HEK293 (cell line): ENCODE measurements around the gene VCL.
A peak's percentile ranks its signal among the peaks of the same experiment; 100 is the strongest.
"Not testable (repeated sequence)": the region's sequence is repeated elsewhere in the genome, so short reads cannot be mapped to it uniquely, and the experiment has no call there.

Source experiments
- CTCF ChIA-PET: fragments of 350-600 bp; formaldehyde crosslinking; extraction: SDS; loops from one replicate; lab custom pipeline; 2021; ENCODE audit warnings: antibody characterized with exemption; lab: Yijun Ruan, JAX
- POLR2A ChIA-PET: fragments of 300-600 bp; formaldehyde crosslinking; extraction: SDS; loops from one replicate; lab custom pipeline; 2020; ENCODE audit warnings: antibody characterized with exemption, inconsistent platforms; lab: Yijun Ruan, JAX
- H3K27ac ChIP-seq: fragments of 200-500 bp; sonication (Bioruptor generic); 2 replicates; pipeline ENCODE4 v1.5.1; 2014; ENCODE audit warnings: low read depth, low read length, control low read depth, inconsistent platforms; ENCODE audit errors: extremely low read depth
- H3K36me3 ChIP-seq, 2 experiments: fragments of 200-500 bp in 1 of 2; sonication (Bioruptor generic) in 1 of 2; 1 replicate in 1 of 2; 2 replicates in 1 of 2; pipeline ENCODE4 v1.5.1; 2014 to 2017; ENCODE audit warnings: inconsistent platforms in 2 of 2, low read length in 2 of 2; ENCODE audit not compliant: control insufficient read depth in 2 of 2, insufficient read depth in 1 of 2
- H3K4me1 ChIP-seq: fragments of 200-500 bp; sonication (Bioruptor generic); 2 replicates; pipeline ENCODE4 v1.5.1; 2014; ENCODE audit warnings: mild to moderate bottlenecking, low read length, inconsistent platforms; ENCODE audit not compliant: control insufficient read depth, insufficient read depth
- H3K4me3 ChIP-seq: 2 replicates; pipeline ENCODE4 v1.5.1; 2011; ENCODE audit warnings: low read depth, mild to moderate bottlenecking, control low read depth, low read length, moderate library complexity
- H3K9me3 ChIP-seq: fragments of 200-500 bp; sonication (Bioruptor generic); 2 replicates; pipeline ENCODE4 v1.5.1; 2014; ENCODE audit warnings: low read depth, low read length, inconsistent platforms; ENCODE audit not compliant: control insufficient read depth, insufficient read depth
- GLIS1 ChIP-seq: fragments of 450-650 bp; formaldehyde crosslinking; IDR thresholded peaks from 2 replicates; pipeline ENCODE4 v1.5.1; 2016; ENCODE audit warnings: missing biosample characterization, missing genetic modification characterization
- SCRT2 ChIP-seq: fragments of 450-650 bp; formaldehyde crosslinking; IDR thresholded peaks from 2 replicates; pipeline ENCODE4 v1.5.1; 2016; ENCODE audit warnings: missing biosample characterization, missing genetic modification characterization
- ZFP41 ChIP-seq: fragments of 450-650 bp; formaldehyde crosslinking; IDR thresholded peaks from 2 replicates; pipeline ENCODE4 v1.5.1; 2016; ENCODE audit warnings: missing biosample characterization, missing genetic modification characterization, borderline replicate concordance
- ZNF274 ChIP-seq, 2 experiments: fragments of 200-500 bp in 1 of 2; fragments of 450-650 bp in 1 of 2; sonication (Bioruptor generic) in 1 of 2; formaldehyde crosslinking in 1 of 2; IDR thresholded peaks; 2 replicates each; pipeline versions ENCODE4 v1.5.1 to v1.6.1; 2014 to 2016; ENCODE audit warnings: borderline replicate concordance in 1 of 2, inconsistent platforms in 1 of 2, low read length in 1 of 2, missing biosample characterization in 1 of 2, missing genetic modification characterization in 1 of 2
- ZNF302 ChIP-seq: fragments of 450-650 bp; formaldehyde crosslinking; IDR thresholded peaks from 2 replicates; pipeline ENCODE4 v1.5.1; 2016; ENCODE audit warnings: missing biosample characterization, missing genetic modification characterization, low read depth
- ZNF335 ChIP-seq: fragments of 450-650 bp; formaldehyde crosslinking; conservative IDR thresholded peaks from 2 replicates; pipeline ENCODE4 v1.5.1; 2016; ENCODE audit warnings: missing biosample characterization, missing genetic modification characterization
- ZNF391 ChIP-seq: fragments of 450-650 bp; formaldehyde crosslinking; IDR thresholded peaks from 2 replicates; pipeline ENCODE4 v1.5.1; 2016; ENCODE audit warnings: low read depth, missing biosample characterization, missing genetic modification characterization, borderline replicate concordance
- ZNF510 ChIP-seq: fragments of 450-650 bp; formaldehyde crosslinking; IDR thresholded peaks from 2 replicates; pipeline ENCODE4 v1.5.1; 2018; ENCODE audit warnings: mild to moderate bottlenecking, missing genetic modification characterization, missing biosample characterization; ENCODE audit not compliant: insufficient replicate concordance
- ZNF544 ChIP-seq: fragments of 450-650 bp; formaldehyde crosslinking; IDR thresholded peaks from 2 replicates; pipeline ENCODE4 v1.5.0; 2017; ENCODE audit warnings: missing biosample characterization, missing genetic modification characterization
- ZNF561 ChIP-seq: fragments of 450-650 bp; IDR thresholded peaks from 2 replicates; pipeline ENCODE4 v1.5.1; 2018; ENCODE audit warnings: missing biosample characterization, missing genetic modification characterization, borderline replicate concordance
- ZNF677 ChIP-seq: fragments of 450-650 bp; IDR thresholded peaks from 2 replicates; pipeline ENCODE4 v1.5.0; 2018; ENCODE audit warnings: missing biosample characterization, mild to moderate bottlenecking, missing genetic modification characterization, moderate library complexity
- ZNF768 ChIP-seq: fragments of 450-650 bp; formaldehyde crosslinking; IDR thresholded peaks from 2 replicates; pipeline ENCODE4 v1.5.1; 2018; ENCODE audit warnings: missing biosample characterization, mild to moderate bottlenecking, missing genetic modification characterization
- ZNF776 ChIP-seq: fragments of 450-650 bp; formaldehyde crosslinking; IDR thresholded peaks from 2 replicates; pipeline ENCODE4 v1.5.0; 2017; ENCODE audit warnings: missing biosample characterization, missing genetic modification characterization, borderline replicate concordance
- TF ChIP-seq, protein P1 (sequence below): fragments of 450-650 bp; formaldehyde crosslinking; IDR thresholded peaks from 2 replicates; pipeline ENCODE4 v1.5.1; 2016; ENCODE audit warnings: missing biosample characterization, missing genetic modification characterization
- TF ChIP-seq, protein P2 (sequence below): fragments of 450-650 bp; formaldehyde crosslinking; IDR thresholded peaks from 2 replicates; pipeline ENCODE4 v1.5.1; 2016; ENCODE audit warnings: missing biosample characterization, missing genetic modification characterization
- TF ChIP-seq, protein P3 (sequence below): fragments of 450-650 bp; formaldehyde crosslinking; conservative IDR thresholded peaks from 2 replicates; pipeline ENCODE4 v1.5.1; 2016; ENCODE audit warnings: low read depth, missing biosample characterization, missing genetic modification characterization
- TF ChIP-seq, protein P4 (sequence below): fragments of 450-650 bp; formaldehyde crosslinking; IDR thresholded peaks from 2 replicates; pipeline ENCODE4 v1.5.1; 2016; ENCODE audit warnings: missing biosample characterization, missing genetic modification characterization
- TF ChIP-seq, protein P5 (sequence below): fragments of 450-650 bp; formaldehyde crosslinking; IDR thresholded peaks from 2 replicates; pipeline ENCODE4 v1.5.1; 2017; ENCODE audit warnings: missing biosample characterization, missing genetic modification characterization
- TF ChIP-seq, protein P6 (sequence below): fragments of 450-650 bp; formaldehyde crosslinking; IDR thresholded peaks from 2 replicates; pipeline ENCODE4 v1.5.1; 2016; ENCODE audit warnings: missing biosample characterization, missing genetic modification characterization

VCL gene

DNA sequence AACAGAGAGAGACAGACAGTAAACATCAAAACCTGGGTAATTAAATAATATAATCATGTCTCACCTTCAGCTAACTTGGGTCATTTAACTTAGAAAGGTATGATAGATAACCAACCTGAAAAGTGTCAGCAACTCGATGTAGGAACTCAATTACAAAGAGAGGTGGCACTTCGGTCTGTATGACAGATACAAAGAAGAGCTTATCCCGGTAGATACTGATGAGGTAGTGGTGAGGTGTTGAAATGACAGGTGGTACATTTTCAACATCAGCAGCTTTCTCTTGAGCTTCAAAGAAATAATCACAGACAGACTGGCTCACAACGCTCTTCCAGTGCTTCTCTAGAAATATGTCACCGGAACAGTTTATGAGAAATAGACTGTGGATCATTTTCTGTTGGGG is 140.1 kb downstream of the VCL start (continued):
- TF ChIP-seq, protein P1, sequence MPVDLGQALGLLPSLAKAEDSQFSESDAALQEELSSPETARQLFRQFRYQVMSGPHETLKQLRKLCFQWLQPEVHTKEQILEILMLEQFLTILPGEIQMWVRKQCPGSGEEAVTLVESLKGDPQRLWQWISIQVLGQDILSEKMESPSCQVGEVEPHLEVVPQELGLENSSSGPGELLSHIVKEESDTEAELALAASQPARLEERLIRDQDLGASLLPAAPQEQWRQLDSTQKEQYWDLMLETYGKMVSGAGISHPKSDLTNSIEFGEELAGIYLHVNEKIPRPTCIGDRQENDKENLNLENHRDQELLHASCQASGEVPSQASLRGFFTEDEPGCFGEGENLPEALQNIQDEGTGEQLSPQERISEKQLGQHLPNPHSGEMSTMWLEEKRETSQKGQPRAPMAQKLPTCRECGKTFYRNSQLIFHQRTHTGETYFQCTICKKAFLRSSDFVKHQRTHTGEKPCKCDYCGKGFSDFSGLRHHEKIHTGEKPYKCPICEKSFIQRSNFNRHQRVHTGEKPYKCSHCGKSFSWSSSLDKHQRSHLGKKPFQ (tag by site-specific recombination), result no peak
- TF ChIP-seq, protein P2, sequence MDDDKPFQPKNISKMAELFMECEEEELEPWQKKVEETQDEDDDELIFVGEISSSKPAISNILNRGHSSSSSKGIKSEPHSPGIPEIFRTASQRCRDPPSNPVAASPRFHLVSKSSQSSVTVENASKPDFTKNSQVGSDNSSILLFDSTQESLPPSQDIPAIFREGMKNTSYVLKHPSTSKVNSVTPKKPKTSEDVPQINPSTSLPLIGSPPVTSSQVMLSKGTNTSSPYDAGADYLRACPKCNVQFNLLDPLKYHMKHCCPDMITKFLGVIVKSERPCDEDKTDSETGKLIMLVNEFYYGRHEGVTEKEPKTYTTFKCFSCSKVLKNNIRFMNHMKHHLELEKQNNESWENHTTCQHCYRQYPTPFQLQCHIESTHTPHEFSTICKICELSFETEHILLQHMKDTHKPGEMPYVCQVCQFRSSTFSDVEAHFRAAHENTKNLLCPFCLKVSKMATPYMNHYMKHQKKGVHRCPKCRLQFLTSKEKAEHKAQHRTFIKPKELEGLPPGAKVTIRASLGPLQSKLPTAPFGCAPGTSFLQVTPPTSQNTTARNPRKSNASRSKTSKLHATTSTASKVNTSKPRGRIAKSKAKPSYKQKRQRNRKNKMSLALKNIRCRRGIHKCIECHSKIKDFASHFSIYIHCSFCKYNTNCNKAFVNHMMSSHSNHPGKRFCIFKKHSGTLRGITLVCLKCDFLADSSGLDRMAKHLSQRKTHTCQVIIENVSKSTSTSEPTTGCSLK (tag by site-specific recombination), result no peak
- no peak for TF ChIP-seq ZFP41 (tag by site-specific recombination)
- TF ChIP-seq, protein P3, sequence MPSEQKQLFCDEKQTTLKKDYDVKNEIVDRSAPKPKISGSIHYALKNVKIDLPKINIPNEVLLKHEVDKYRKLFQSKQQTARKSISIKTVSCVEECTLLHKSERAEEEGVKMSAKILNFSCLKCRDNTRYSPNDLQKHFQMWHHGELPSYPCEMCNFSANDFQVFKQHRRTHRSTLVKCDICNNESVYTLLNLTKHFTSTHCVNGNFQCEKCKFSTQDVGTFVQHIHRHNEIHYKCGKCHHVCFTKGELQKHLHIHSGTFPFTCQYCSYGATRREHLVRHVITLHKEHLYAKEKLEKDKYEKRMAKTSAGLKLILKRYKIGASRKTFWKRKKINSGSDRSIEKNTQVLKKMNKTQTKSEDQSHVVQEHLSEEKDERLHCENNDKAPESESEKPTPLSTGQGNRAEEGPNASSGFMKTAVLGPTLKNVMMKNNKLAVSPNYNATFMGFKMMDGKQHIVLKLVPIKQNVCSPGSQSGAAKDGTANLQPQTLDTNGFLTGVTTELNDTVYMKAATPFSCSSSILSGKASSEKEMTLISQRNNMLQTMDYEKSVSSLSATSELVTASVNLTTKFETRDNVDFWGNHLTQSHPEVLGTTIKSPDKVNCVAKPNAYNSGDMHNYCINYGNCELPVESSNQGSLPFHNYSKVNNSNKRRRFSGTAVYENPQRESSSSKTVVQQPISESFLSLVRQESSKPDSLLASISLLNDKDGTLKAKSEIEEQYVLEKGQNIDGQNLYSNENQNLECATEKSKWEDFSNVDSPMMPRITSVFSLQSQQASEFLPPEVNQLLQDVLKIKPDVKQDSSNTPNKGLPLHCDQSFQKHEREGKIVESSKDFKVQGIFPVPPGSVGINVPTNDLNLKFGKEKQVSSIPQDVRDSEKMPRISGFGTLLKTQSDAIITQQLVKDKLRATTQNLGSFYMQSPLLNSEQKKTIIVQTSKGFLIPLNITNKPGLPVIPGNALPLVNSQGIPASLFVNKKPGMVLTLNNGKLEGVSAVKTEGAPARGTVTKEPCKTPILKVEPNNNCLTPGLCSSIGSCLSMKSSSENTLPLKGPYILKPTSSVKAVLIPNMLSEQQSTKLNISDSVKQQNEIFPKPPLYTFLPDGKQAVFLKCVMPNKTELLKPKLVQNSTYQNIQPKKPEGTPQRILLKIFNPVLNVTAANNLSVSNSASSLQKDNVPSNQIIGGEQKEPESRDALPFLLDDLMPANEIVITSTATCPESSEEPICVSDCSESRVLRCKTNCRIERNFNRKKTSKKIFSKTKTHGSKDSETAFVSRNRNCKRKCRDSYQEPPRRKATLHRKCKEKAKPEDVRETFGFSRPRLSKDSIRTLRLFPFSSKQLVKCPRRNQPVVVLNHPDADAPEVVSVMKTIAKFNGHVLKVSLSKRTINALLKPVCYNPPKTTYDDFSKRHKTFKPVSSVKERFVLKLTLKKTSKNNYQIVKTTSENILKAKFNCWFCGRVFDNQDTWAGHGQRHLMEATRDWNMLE (tag by site-specific recombination), result no peak
- TF ChIP-seq ZNF561 (tag by site-specific recombination), result no peak
- no peak for TF ChIP-seq ZNF274 (IDR thresholded peaks at IDR 0.05; ENCODE audit: low read length)
- no peak for TF ChIP-seq ZNF274 (tag by site-specific recombination; IDR thresholded peaks at IDR 0.05; ENCODE audit: borderline replicate concordance)
- TF ChIP-seq ZNF391 (tag by site-specific recombination), result no peak
- no peak for TF ChIP-seq ZNF302 (tag by site-specific recombination)
- no peak for TF ChIP-seq ZNF677 (tag by site-specific recombination)

DNA sequence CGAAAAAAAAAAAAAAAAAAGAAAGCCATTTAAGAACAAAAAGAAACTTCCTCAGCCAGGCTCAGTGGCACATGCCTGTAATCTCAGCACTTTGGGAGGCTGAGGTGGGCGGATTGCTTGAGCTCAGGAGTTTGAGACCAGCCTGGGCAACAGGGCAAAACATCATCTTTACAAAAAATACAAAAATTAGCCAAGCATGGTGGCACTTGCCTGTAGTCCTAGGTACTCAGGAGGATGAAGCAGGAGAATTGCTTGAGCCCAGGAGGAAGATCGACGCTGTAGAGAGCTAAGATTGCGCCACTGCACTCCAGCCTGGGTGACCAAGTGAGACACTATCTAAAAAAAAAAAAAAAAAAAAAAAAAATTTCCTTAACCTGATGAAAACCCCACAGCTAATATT is 140.7 kb downstream of the VCL start:
- H3K4me1 ChIP-seq, H3K27ac ChIP-seq, H3K9me3 ChIP-seq, H3K4me3 ChIP-seq: not testable (repeated sequence)
- ChIA-PET CTCF (interaction anchor here (0.9 to 1.1 kb wide), 2 partner anchors 27 to 96 kb away, joined by 3 read pairs; no protein-coding TSS in a partner anchor), POLR2A (interaction anchor here (0.7 kb wide), 1 partner anchor 766 kb away, joined by 3 read pairs; no protein-coding TSS in a partner anchor)
- TF ChIP-seq, protein P4, sequence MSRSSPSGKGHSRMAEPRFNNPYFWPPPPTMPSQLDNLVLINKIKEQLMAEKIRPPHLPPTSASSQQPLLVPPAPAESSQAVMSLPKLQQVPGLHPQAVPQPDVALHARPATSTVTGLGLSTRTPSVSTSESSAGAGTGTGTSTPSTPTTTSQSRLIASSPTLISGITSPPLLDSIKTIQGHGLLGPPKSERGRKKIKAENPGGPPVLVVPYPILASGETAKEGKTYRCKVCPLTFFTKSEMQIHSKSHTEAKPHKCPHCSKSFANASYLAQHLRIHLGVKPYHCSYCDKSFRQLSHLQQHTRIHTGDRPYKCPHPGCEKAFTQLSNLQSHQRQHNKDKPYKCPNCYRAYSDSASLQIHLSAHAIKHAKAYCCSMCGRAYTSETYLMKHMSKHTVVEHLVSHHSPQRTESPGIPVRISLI (tag by site-specific recombination), result 0 out of 2 replicates have a peak, but pooled peaks have one; percentile 20
- H3K36me3 ChIP-seq, result peaks cover 40 to 51% of the 10 kb centered on the region in 2 experiments

DNA sequence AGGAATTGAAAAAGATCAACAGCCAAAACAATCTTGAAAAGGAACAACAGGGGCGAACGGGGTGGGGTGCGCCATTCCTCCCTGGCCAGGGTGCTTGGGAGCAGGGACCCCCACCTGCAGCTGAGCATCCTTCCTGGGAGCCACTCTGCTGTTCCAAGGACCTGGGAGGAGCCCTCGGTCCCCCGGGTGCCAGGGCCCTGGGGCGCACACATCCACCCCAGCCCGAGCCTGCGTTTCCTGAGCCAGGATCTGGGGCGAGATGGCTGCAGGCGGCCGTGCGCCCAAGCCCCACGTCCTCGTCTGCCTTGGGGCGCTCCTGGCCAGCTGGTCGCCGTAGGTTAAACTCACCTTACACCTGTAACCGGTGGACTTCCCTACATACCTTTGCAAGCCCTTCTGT is 142.1 kb downstream of the VCL start:
- no peaks in the 10 kb centered on the region for H3K9me3 ChIP-seq
- no peak overlapping the region for H3K4me3 ChIP-seq
- H3K36me3 ChIP-seq, result peaks cover 36 to 39% of the 10 kb centered on the region in 2 experiments
- CTCF ChIA-PET, result no interaction called here
- no peak overlapping the region for H3K27ac ChIP-seq
- H3K4me1 ChIP-seq, result no peaks in the 10 kb centered on the region
- POLR2A ChIA-PET, result interaction anchor here (0.5 to 1.4 kb wide), 2 partner anchors 11 to 1071 kb away, joined by 3 read pairs; partner anchors contain the start of genes ADK, AP3M1 and VDAC2
- TF ChIP-seq ZNF776 (tag by site-specific recombination) (no peak), SCRT2 (tag by site-specific recombination) (no peak), GLIS1 (no peak), ZNF510 (no peak), ZNF544 (tag by site-specific recombination) (no peak), ZNF335 (tag by site-specific recombination) (no peak), ZNF768 (no peak)
- TF ChIP-seq, protein P5, sequence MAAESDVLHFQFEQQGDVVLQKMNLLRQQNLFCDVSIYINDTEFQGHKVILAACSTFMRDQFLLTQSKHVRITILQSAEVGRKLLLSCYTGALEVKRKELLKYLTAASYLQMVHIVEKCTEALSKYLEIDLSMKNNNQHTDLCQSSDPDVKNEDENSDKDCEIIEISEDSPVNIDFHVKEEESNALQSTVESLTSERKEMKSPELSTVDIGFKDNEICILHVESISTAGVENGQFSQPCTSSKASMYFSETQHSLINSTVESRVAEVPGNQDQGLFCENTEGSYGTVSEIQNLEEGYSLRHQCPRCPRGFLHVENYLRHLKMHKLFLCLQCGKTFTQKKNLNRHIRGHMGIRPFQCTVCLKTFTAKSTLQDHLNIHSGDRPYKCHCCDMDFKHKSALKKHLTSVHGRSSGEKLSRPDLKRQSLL (tag by site-specific recombination), result no peak
- TF ChIP-seq, protein P6, sequence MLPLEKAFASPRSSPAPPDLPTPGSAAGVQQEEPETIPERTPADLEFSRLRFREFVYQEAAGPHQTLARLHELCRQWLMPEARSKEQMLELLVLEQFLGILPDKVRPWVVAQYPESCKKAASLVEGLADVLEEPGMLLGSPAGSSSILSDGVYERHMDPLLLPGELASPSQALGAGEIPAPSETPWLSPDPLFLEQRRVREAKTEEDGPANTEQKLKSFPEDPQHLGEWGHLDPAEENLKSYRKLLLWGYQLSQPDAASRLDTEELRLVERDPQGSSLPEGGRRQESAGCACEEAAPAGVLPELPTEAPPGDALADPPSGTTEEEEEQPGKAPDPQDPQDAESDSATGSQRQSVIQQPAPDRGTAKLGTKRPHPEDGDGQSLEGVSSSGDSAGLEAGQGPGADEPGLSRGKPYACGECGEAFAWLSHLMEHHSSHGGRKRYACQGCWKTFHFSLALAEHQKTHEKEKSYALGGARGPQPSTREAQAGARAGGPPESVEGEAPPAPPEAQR (tag by site-specific recombination), result no peak
